ENCODE data around the gene MTHFD1L. TPM values are rescaled to one million over a fixed set of nuclear protein-coding genes. Genes with fewer than 3 reads are reported as not detected.

Gene MTHFD1L
- total RNA-seq, 1 donor from 2014 or later = 66.0 TPM

- H3K27ac Mint-ChIP-seq (ENCODE audit: unreplicated experiment) = no peak overlapping the region
- no peaks in the 10 kb centered on the region for H3K27me3 Mint-ChIP-seq (ENCODE audit: unreplicated experiment)
- H3K4me3 Mint-ChIP-seq (ENCODE audit: unreplicated experiment) = no peak overlapping the region
- TF ChIP-seq CTCF (IDR thresholded peaks at IDR 0.05; ENCODE audit: unreplicated experiment) = no peak
- peaks cover 9% of the 10 kb centered on the region for H3K4me1 Mint-ChIP-seq (ENCODE audit: unreplicated experiment)
- H3K36me3 Mint-ChIP-seq (ENCODE audit: low read depth, unreplicated experiment) = no peaks in the 10 kb centered on the region
- H3K9me3 Mint-ChIP-seq (ENCODE audit: unreplicated experiment) = no peaks in the 10 kb centered on the region
- DNase-seq (ENCODE audit: low spot score) = no peak
These were observed 236.6 kb downstream of the MTHFD1L start for GRCh38 chr6:151101816-151102694.

DNA sequence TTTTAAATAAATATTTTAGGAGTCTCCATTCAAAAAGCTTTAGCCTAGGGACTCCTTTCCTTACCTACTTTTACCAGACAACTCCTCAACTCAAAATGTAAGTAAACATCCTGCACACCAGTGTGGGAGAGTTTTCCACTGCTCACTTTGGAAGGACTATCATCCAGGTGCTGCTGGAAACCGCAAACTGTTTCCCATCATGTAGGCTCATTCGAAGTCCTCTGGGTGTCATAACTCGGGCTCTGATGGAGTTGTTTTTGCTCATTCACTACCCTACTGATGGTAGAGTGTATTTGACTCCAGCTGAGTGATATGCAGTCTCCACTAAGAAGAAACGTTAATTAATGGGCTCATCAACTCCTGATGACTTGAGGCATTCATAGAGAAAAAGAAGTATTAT, 237.8 kb downstream of the MTHFD1L start:
- TF ChIP-seq CTCF (IDR thresholded peaks at IDR 0.05; ENCODE audit: unreplicated experiment) = no peak
- Mint-ChIP-seq H3K4me3 (ENCODE audit: unreplicated experiment) (no peak overlapping the region), H3K27me3 (ENCODE audit: unreplicated experiment) (no peaks in the 10 kb centered on the region), H3K4me1 (ENCODE audit: unreplicated experiment) (peaks cover 13% of the 10 kb centered on the region), H3K36me3 (ENCODE audit: low read depth, unreplicated experiment) (no peaks in the 10 kb centered on the region), H3K9me3 (ENCODE audit: unreplicated experiment) (no peaks in the 10 kb centered on the region), H3K27ac (ENCODE audit: unreplicated experiment) (no peak overlapping the region)
- DNase-seq (ENCODE audit: low spot score) = no peak

GRCh38 chr6:151107897-151108427, 242.5 kb downstream of the MTHFD1L start:
- no peaks in the 10 kb centered on the region for H3K36me3 Mint-ChIP-seq (ENCODE audit: low read depth, unreplicated experiment)
- H3K4me1 Mint-ChIP-seq (ENCODE audit: unreplicated experiment) = peaks cover 4% of the 10 kb centered on the region
- H3K4me3 Mint-ChIP-seq (ENCODE audit: unreplicated experiment) = no peak overlapping the region
- no peaks in the 10 kb centered on the region for H3K9me3 Mint-ChIP-seq (ENCODE audit: unreplicated experiment)
- H3K27ac Mint-ChIP-seq (ENCODE audit: unreplicated experiment) = no peak overlapping the region
- no peak for DNase-seq (ENCODE audit: low spot score)
- TF ChIP-seq CTCF (IDR thresholded peaks at IDR 0.05; ENCODE audit: unreplicated experiment) = no peak
- peaks cover 1% of the 10 kb centered on the region for H3K27me3 Mint-ChIP-seq (ENCODE audit: unreplicated experiment)

GRCh38 chr6:151108548-151108947, 243.0 kb downstream of the MTHFD1L start:
- H3K27me3 Mint-ChIP-seq (ENCODE audit: unreplicated experiment) = peaks cover 1% of the 10 kb centered on the region

More at GRCh38 chr6:151108548-151108947, 243.0 kb downstream of the MTHFD1L start:
- Mint-ChIP-seq H3K36me3 (ENCODE audit: low read depth, unreplicated experiment) (no peaks in the 10 kb centered on the region), H3K4me3 (ENCODE audit: unreplicated experiment) (no peak overlapping the region), H3K27ac (ENCODE audit: unreplicated experiment) (no peak overlapping the region), H3K9me3 (ENCODE audit: unreplicated experiment) (no peaks in the 10 kb centered on the region), H3K4me1 (ENCODE audit: unreplicated experiment) (peaks cover 4% of the 10 kb centered on the region)
- no peak for TF ChIP-seq CTCF (IDR thresholded peaks at IDR 0.05; ENCODE audit: unreplicated experiment)
- DNase-seq (ENCODE audit: low spot score) = no peak
